Stimulated activated CD8-positive, alpha-beta memory T cell treated with anti-CD3 and anti-CD28 coated beads, Interleukin-7, amount 100 ng/mL, for 48 hours (primary cell): ENCODE data around the gene SEC31B.

Source experiments
- DNase-seq, 2 donors: peaks; one replicate each; pipeline ENCODE4 v3.0.0-alpha.2; 2020; ENCODE audit warnings: low read depth in 1 of 2; ENCODE audit errors: extremely low read depth in 1 of 2

Gene SEC31B

GRCh38 chr10:100519311-100520051, at the start of gene SEC31B:
TSS of gene SEC31B (minus strand) at chr10:100519861. CDS start at chr10:100516952, 2,909 bp downstream.
- DNase-seq = no peak

GRCh38 chr10:100568912-100569311, 49.3 kb upstream of the SEC31B start:
- no peak for DNase-seq

- no peak for DNase-seq
These were observed 48.2 kb upstream of the SEC31B start for GRCh38 chr10:100567826-100568225.

GRCh38 chr10:100567249-100567648, 47.6 kb upstream of the SEC31B start:
- DNase-seq = no peak

- no peak for DNase-seq
These were observed 46.9 kb upstream of the SEC31B start for GRCh38 chr10:100566561-100566960.

GRCh38 chr10:100565206-100565985, 45.7 kb upstream of the SEC31B start:
- no peak for DNase-seq

- peak; percentile 48 to 53 for DNase-seq
These were observed 42.5 kb upstream of the SEC31B start for GRCh38 chr10:100562008-100562672.

GRCh38 chr10:100561005-100561404, 41.3 kb upstream of the SEC31B start:
- no peak for DNase-seq

GRCh38 chr10:100560248-100560647, 40.6 kb upstream of the SEC31B start:
- DNase-seq = no peak

GRCh38 chr10:100554902-100555301, 35.2 kb upstream of the SEC31B start:
- no peak for DNase-seq

- DNase-seq = no peak
These were observed 34.3 kb upstream of the SEC31B start for GRCh38 chr10:100553929-100554328.

- DNase-seq = no peak
These were observed 32.1 kb upstream of the SEC31B start for GRCh38 chr10:100551738-100552137.

- DNase-seq = no peak
These were observed 31.5 kb upstream of the SEC31B start for GRCh38 chr10:100551196-100551595.

- DNase-seq = no peak
These were observed 25.3 kb upstream of the SEC31B start for GRCh38 chr10:100544950-100545349.

- no peak for DNase-seq
These were observed 17.8 kb upstream of the SEC31B start for GRCh38 chr10:100537475-100537874.

GRCh38 chr10:100535715-100536353, 16.2 kb upstream of the SEC31B start, which contains the start of gene HIF1AN:
TSS of gene HIF1AN (plus strand) at chr10:100535943. CDS start at chr10:100535959, 16 bp downstream.
- DNase-seq = peak; percentile 61 to 82

- no peak for DNase-seq
These were observed 15.7 kb upstream of the SEC31B start for GRCh38 chr10:100535338-100535714.

- no peak for DNase-seq
These were observed 15.1 kb upstream of the SEC31B start for GRCh38 chr10:100534726-100535125.

- no peak for DNase-seq
These were observed 12.1 kb upstream of the SEC31B start for GRCh38 chr10:100531761-100532160.

- peak; percentile 60 to 82 for DNase-seq
These were observed 10.0 kb upstream of the SEC31B start, which contains the start of gene NDUFB8 for GRCh38 chr10:100529475-100530298. TSS of gene NDUFB8 (minus strand) at chr10:100529871. CDS start at chr10:100529851, 20 bp downstream.
